ENCODE results near the gene MCM9. TPM values are rescaled to one million over a fixed set of nuclear protein-coding genes. Genes with fewer than 3 reads are reported as not detected.
A peak's percentile ranks its signal among the peaks of the same experiment; 100 is the strongest.

The MCM9 gene
- total and polyA plus RNA-seq, 2 of the 13 experiments (the other 11 are each of a cell fraction or from before 2014, with no cell fraction given), result 3.8 to 17.2 TPM

- POLR2A ChIA-PET, result no interaction called here
- Histone ChIP-seq H2AFZ (ENCODE audit: low read length) (no peak overlapping the region), H3K27me3 (ENCODE audit: control insufficient read depth in 1 of 2, insufficient read depth in 2 of 2, low read length in 2 of 2) (no peaks in the 10 kb centered on the region), H3K4me1 (ENCODE audit: insufficient read depth, low read length) (peaks cover 12% of the 10 kb centered on the region), H4K20me1 (ENCODE audit: insufficient read depth, low read length) (no peaks in the 10 kb centered on the region), H3K9ac (ENCODE audit: insufficient read depth, low read depth, low read length) (no peak overlapping the region), H3K4me3 (replicated peaks in 1 of 3; ENCODE audit: insufficient read depth in 1 of 3, low read depth in 2 of 3, low read length in 3 of 3) (no peak overlapping the region), H3K9me3 (ENCODE audit: low read length) (peaks cover 15% of the 10 kb centered on the region), H3K79me2 (ENCODE audit: insufficient read depth, low read length) (peaks cover 4% of the 10 kb centered on the region), H3K4me2 (ENCODE audit: low read depth, low read length) (no peak overlapping the region), H3K36me3 (replicated peaks in 1 of 2; ENCODE audit: control insufficient read depth in 1 of 2, insufficient read depth in 2 of 2, low read length in 2 of 2) (no peaks in the 10 kb centered on the region), H3K27ac (ENCODE audit: extremely low read length, insufficient read depth, low read length) (no peak overlapping the region)
- intact Hi-C loops (cut with micrococcal nuclease; ENCODE audit: unreplicated experiment), result no loop called here
- BruUV-seq (replicated peaks), result no TSS peak
- WGBS (ENCODE audit: low lambda C conversion rate), result 95% methylated on average over 2 of the region's 2 CpGs
- peak; percentile 67 for ATAC-seq
- in situ Hi-C loops (cut with HindIII; ENCODE audit: extremely low pct_ligation_motif_present, low pct_unique_long_range_greater_than_20kb), result no loop called here
- DNase-seq (ENCODE audit: low spot score), result no peak
- no peak for FAIRE-seq
- TF ChIP-seq, protein P1, sequence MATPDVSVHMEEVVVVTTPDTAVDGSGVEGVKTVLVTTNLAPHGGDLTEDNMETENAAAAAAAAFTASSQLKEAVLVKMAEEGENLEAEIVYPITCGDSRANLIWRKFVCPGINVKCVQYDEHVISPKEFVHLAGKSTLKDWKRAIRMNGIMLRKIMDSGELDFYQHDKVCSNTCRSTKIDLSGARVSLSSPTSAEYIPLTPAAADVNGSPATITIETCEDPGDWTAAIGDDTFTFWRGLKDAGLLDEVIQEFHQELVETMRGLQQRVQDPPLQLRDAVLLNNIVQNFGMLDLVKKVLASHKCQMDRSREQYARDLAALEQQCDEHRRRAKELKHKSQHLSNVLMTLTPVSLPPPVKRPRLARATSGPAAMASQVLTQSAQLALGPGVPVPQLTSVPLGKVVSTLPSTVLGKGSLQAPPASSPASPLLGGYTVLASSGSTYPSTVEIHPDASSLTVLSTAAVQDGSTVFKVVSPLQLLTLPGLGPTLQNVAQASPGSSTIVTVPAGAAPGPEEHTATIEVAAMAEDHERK (CRISPR knock-in tag; IDR thresholded peaks at IDR 0.05; ENCODE audit: low read depth), result no peak
- CTCF ChIA-PET (ENCODE audit: low intra/inter-chr PET ratio, low total read pairs), result no interaction called here
Observed at GRCh38 chr6:118940770-118941169, 5.8 kb upstream of the MCM9 start.

DNA sequence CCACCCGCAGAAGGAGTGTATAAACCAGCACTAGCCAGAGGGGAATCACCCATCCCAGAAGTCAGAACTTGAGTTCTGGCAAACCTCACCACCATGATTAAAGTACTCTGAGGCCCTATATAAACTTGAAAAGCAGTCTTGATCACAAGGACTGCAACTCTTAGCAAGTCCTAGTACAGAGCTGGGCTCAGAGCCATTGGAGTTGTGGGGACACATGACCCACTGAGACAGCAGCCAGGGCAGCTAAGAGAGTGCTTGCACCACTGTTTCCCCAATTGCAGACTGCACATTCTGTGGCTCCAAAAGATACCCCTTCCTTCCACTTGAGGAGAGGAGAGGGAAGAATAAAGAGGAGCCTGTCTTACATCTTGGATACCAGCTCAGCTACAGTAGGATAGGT is 4.7 kb upstream of the MCM9 start:
- Histone ChIP-seq H3K9ac (ENCODE audit: insufficient read depth, low read depth, low read length) (no peak overlapping the region), H3K27ac (ENCODE audit: extremely low read length, insufficient read depth, low read length) (no peak overlapping the region), H3K27me3 (ENCODE audit: control insufficient read depth in 1 of 2, insufficient read depth in 2 of 2, low read length in 2 of 2) (no peaks in the 10 kb centered on the region; a peak in 1 of 5 replicates), H2AFZ (ENCODE audit: low read length) (no peak overlapping the region), H3K79me2 (ENCODE audit: insufficient read depth, low read length) (peaks cover 10% of the 10 kb centered on the region), H3K4me2 (ENCODE audit: low read depth, low read length) (no peak overlapping the region), H4K20me1 (ENCODE audit: insufficient read depth, low read length) (no peaks in the 10 kb centered on the region), H3K4me1 (ENCODE audit: insufficient read depth, low read length) (peaks cover 15% of the 10 kb centered on the region), H3K4me3 (replicated peaks in 1 of 3; ENCODE audit: insufficient read depth in 1 of 3, low read depth in 2 of 3, low read length in 3 of 3) (no peak overlapping the region), H3K9me3 (ENCODE audit: low read length) (peaks cover 4% of the 10 kb centered on the region), H3K36me3 (replicated peaks in 1 of 2; ENCODE audit: control insufficient read depth in 1 of 2, insufficient read depth in 2 of 2, low read length in 2 of 2) (no peaks in the 10 kb centered on the region)
- DNase-seq (ENCODE audit: low spot score), result no peak
- 89% methylated on average over 1 of the region's 1 CpG for WGBS (ENCODE audit: low lambda C conversion rate)
- intact Hi-C loops (cut with micrococcal nuclease; ENCODE audit: unreplicated experiment), result loop anchor here (10.0 kb wide), 1 partner anchor 1065 kb away; no protein-coding TSS in a partner anchor
- POLR2A ChIA-PET, result no interaction called here
- FAIRE-seq, result no peak
- no TSS peak for BruUV-seq (replicated peaks)
- CTCF ChIA-PET (ENCODE audit: low intra/inter-chr PET ratio, low total read pairs), result no interaction called here
- ATAC-seq, result no peak
- in situ Hi-C loops (cut with HindIII; ENCODE audit: extremely low pct_ligation_motif_present, low pct_unique_long_range_greater_than_20kb), result no loop called here
- TF ChIP-seq IRX3 (CRISPR knock-in tag; IDR thresholded peaks at IDR 0.05; ENCODE audit: borderline replicate concordance, low read depth) (no peak), ZNF205 (CRISPR knock-in tag; IDR thresholded peaks at IDR 0.05) (no peak), RFX3 (CRISPR knock-in tag; IDR thresholded peaks at IDR 0.05) (no peak), ZNF235 (CRISPR knock-in tag; IDR thresholded peaks at IDR 0.05; ENCODE audit: borderline replicate concordance) (no peak), PLRG1 (conservative IDR thresholded peaks at IDR 0.05) (no peak), ZKSCAN8 (CRISPR knock-in tag; IDR thresholded peaks at IDR 0.05; ENCODE audit: borderline replicate concordance) (no peak), ZSCAN21 (CRISPR knock-in tag; IDR thresholded peaks at IDR 0.05; ENCODE audit: borderline replicate concordance) (no peak), AKAP8 (CRISPR knock-in tag; IDR thresholded peaks at IDR 0.05) (no peak), PHF21A (CRISPR knock-in tag; IDR thresholded peaks at IDR 0.05) (no peak), EZH2 (conservative IDR thresholded peaks at IDR 0.05; ENCODE audit: low read depth, low read length) (no peak), MEIS1 (CRISPR knock-in tag; IDR thresholded peaks at IDR 0.05; ENCODE audit: borderline replicate concordance) (no peak)
